Colonic mucosa (tissue), 4 donors: ENCODE measurements around the gene MSANTD3. TPM values are rescaled to one million over a fixed set of nuclear protein-coding genes. Genes with fewer than 3 reads are reported as not detected.

Experiments
- DNase-seq: peaks from one replicate; pipeline ENCODE4 v3.0.0-alpha.2; 2020
- H3K27ac ChIP-seq: fragments of 200-600 bp; one replicate; pipeline ENCODE4 v1.8.0; 2021
- H3K27me3 ChIP-seq: fragments of 200-600 bp; one replicate; pipeline ENCODE4 v1.8.0; 2021
- H3K36me3 ChIP-seq: fragments of 200-600 bp; one replicate; pipeline ENCODE4 v1.8.0; 2021
- H3K4me1 ChIP-seq: fragments of 200-600 bp; one replicate; pipeline ENCODE4 v1.8.0; 2021; ENCODE audit warnings: mild to moderate bottlenecking
- H3K4me3 ChIP-seq: fragments of 200-600 bp; one replicate; pipeline ENCODE4 v1.8.0; 2021
- H3K9ac ChIP-seq, 2 donors: one replicate each; pipeline ENCODE4 v1.7.0; 2013; ENCODE audit warnings: control low read depth in 2 of 2, low read depth in 2 of 2, low read length in 2 of 2
- H3K9me3 ChIP-seq: fragments of 200-600 bp; one replicate; pipeline ENCODE4 v1.8.0; 2021
- CTCF ChIP-seq: fragments of 200-600 bp; IDR thresholded peaks from one replicate; pipeline ENCODE4 v1.8.0; 2022; ENCODE audit warnings: antibody characterized with exemption, mild to moderate bottlenecking
- intact Hi-C: fragments of 100-400 bp; cut with DNase I; formaldehyde crosslinking; loops from one replicate; pipeline ENCODE4 v1.14.1; 2022
- total RNA-seq, 2 donors: library from RNA; stranded (reverse); fragmentation: NEBNext Ultra II Directional in 1 of 2; extraction: Animal tissue kit (Norgen Biotek cat#: 25700) in 1 of 2; gene quantifications; one replicate each; pipeline ENCODE4 v1.2.1, GENCODE V29; 2021
- donor health status: healthy.
- donor health status: DM: no; HTN: no; CAD: no.
- donor health status: DM: no; HTN: no; CAD: no.

MSANTD3 gene
- total RNA-seq, 2 donors from 2014 or later, result 9.1 to 11.7 TPM

- Histone ChIP-seq H3K27me3 (no peaks in the 10 kb centered on the region), H3K9ac (no peak overlapping the region), H3K4me1 (no peaks in the 10 kb centered on the region), H3K9me3 (no peaks in the 10 kb centered on the region), H3K36me3 (no peaks in the 10 kb centered on the region), H3K4me3 (no peak overlapping the region), H3K27ac (no peak overlapping the region)
- no peak for TF ChIP-seq CTCF
- DNase-seq, result no peak
- intact Hi-C loops, result no loop called here
These were observed 59.7 kb downstream of the MSANTD3 start for GRCh38 chr9:100486479-100487176.

GRCh38 chr9:100488177-100488576 lies 61.2 kb downstream of the MSANTD3 start:
- Histone ChIP-seq H3K4me1 (no peaks in the 10 kb centered on the region), H3K9me3 (no peaks in the 10 kb centered on the region), H3K9ac (no peak overlapping the region), H3K36me3 (no peaks in the 10 kb centered on the region), H3K27ac (no peak overlapping the region), H3K4me3 (no peak overlapping the region), H3K27me3 (no peaks in the 10 kb centered on the region)
- no peak for TF ChIP-seq CTCF
- intact Hi-C loops, result no loop called here
- DNase-seq, result no peak

- H3K4me1 ChIP-seq, result no peaks in the 10 kb centered on the region
- no peaks in the 10 kb centered on the region for H3K27me3 ChIP-seq
- H3K9ac ChIP-seq, result no peak overlapping the region
- no peak overlapping the region for H3K27ac ChIP-seq
- no peak overlapping the region for H3K4me3 ChIP-seq
- H3K9me3 ChIP-seq, result no peaks in the 10 kb centered on the region
- no peak for TF ChIP-seq CTCF
- intact Hi-C loops, result no loop called here
- no peak for DNase-seq
- H3K36me3 ChIP-seq, result no peaks in the 10 kb centered on the region
These were observed 62.9 kb downstream of the MSANTD3 start for GRCh38 chr9:100489836-100490235.

GRCh38 chr9:100492952-100493351 lies 66.0 kb downstream of the MSANTD3 start:
- intact Hi-C loops, result no loop called here
- H3K9ac ChIP-seq, result no peak overlapping the region
- H3K36me3 ChIP-seq, result no peaks in the 10 kb centered on the region
- DNase-seq, result no peak
- H3K4me1 ChIP-seq, result no peaks in the 10 kb centered on the region
- TF ChIP-seq CTCF, result no peak
- H3K27ac ChIP-seq, result no peak overlapping the region
- no peaks in the 10 kb centered on the region for H3K9me3 ChIP-seq
- H3K27me3 ChIP-seq, result no peaks in the 10 kb centered on the region
- H3K4me3 ChIP-seq, result no peak overlapping the region

GRCh38 chr9:100498592-100498991 lies 71.6 kb downstream of the MSANTD3 start:
- H3K36me3 ChIP-seq, result no peaks in the 10 kb centered on the region
- no peak for DNase-seq
- intact Hi-C loops, result no loop called here
- H3K4me3 ChIP-seq, result no peak overlapping the region
- no peaks in the 10 kb centered on the region for H3K27me3 ChIP-seq
- H3K9ac ChIP-seq, result no peak overlapping the region
- H3K4me1 ChIP-seq, result no peaks in the 10 kb centered on the region
- no peak overlapping the region for H3K27ac ChIP-seq
- H3K9me3 ChIP-seq, result no peaks in the 10 kb centered on the region
- no peak for TF ChIP-seq CTCF
